ENCODE data around the gene DCDC2C.

DCDC2C gene

DNA sequence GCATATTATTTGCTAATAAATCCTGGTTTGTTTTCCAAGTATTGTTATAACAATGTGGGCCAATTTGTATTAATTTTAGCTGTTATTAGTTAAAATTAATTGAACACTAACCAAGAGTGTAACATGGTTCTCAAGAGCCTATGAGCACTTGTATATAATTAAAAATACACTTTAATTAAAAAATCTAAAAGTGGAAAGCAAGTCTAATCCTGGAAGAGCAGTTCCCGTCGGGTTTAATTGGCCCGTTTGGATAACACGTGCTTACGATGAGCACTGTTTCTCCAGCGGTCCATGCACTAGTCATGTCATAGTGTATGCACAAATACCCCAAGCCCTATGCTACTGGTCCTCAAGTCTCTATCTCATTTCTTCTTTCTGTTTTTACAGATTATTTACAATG lies 49.0 kb downstream of the DCDC2C start:
- Histone ChIP-seq H3K4me3 (ENCODE audit: low read depth in 1 of 2, low read length in 2 of 2) (no peak overlapping the region), H3K4me1 (ENCODE audit: control insufficient read depth in 1 of 2, insufficient read depth in 2 of 2, low read length in 2 of 2) (no peaks in the 10 kb centered on the region), H3K9me3 (ENCODE audit: control insufficient read depth in 1 of 2, low read length in 2 of 2) (no peaks in the 10 kb centered on the region), H3K27me3 (ENCODE audit: low read depth, low read length) (no peaks in the 10 kb centered on the region), H3K36me3 (ENCODE audit: control insufficient read depth in 1 of 2, insufficient read depth in 2 of 2, low read length in 2 of 2) (no peaks in the 10 kb centered on the region), H3K27ac (ENCODE audit: low read length) (no peak overlapping the region)

DNA sequence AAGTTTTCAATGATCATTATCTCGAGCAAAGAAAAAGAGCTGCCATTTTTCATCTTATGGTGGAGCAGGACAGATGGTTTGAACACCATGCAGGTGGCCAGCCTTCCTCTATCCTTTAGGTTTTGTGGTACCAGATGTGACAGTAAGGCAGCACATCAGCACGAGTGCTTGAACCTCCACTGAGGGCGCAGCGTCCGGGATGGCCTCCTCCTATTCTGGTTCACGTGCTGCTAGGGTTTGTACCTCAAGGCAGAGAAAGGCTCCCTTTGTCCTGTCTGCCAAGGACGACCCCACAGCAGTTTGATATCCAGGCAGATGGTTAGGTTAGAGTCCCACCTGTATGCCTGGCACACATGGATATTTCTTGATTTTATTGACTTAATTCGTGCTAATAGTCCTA lies 50.2 kb downstream of the DCDC2C start:
- Histone ChIP-seq H3K36me3 (ENCODE audit: control insufficient read depth in 1 of 2, insufficient read depth in 2 of 2, low read length in 2 of 2) (no peaks in the 10 kb centered on the region), H3K9me3 (ENCODE audit: control insufficient read depth in 1 of 2, low read length in 2 of 2) (no peaks in the 10 kb centered on the region), H3K27ac (ENCODE audit: low read length) (no peak overlapping the region), H3K27me3 (ENCODE audit: low read depth, low read length) (no peaks in the 10 kb centered on the region), H3K4me1 (ENCODE audit: control insufficient read depth in 1 of 2, insufficient read depth in 2 of 2, low read length in 2 of 2) (no peaks in the 10 kb centered on the region), H3K4me3 (ENCODE audit: low read depth in 1 of 2, low read length in 2 of 2) (no peak overlapping the region)

DNA sequence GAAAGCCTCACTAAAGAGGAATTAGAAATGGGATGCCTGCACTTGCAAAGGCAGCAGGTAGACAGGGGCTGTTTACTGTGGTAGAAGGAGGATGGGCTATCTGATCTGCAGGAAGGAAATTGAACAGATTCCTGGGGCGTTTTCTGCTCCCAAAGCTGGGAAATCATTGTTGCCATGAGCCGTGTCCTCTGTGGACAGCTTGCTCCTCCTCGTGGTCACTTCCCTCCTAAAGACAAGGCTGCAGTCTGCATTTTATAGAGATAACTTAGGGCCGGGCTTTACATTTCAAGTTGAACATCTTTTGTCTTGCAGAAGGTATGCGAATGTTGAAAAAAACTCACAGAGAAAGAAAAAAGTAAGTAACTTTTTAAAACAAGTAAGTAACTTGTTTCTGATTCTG lies 50.9 kb downstream of the DCDC2C start:
- H3K4me3 ChIP-seq (ENCODE audit: low read depth in 1 of 2, low read length in 2 of 2), result no peak overlapping the region
- H3K27ac ChIP-seq (ENCODE audit: low read length), result no peak overlapping the region
- H3K36me3 ChIP-seq (ENCODE audit: control insufficient read depth in 1 of 2, insufficient read depth in 2 of 2, low read length in 2 of 2), result no peaks in the 10 kb centered on the region
- H3K9me3 ChIP-seq (ENCODE audit: control insufficient read depth in 1 of 2, low read length in 2 of 2), result no peaks in the 10 kb centered on the region
- no peaks in the 10 kb centered on the region for H3K4me1 ChIP-seq (ENCODE audit: control insufficient read depth in 1 of 2, insufficient read depth in 2 of 2, low read length in 2 of 2)
- H3K27me3 ChIP-seq (ENCODE audit: low read depth, low read length), result no peaks in the 10 kb centered on the region

DNA sequence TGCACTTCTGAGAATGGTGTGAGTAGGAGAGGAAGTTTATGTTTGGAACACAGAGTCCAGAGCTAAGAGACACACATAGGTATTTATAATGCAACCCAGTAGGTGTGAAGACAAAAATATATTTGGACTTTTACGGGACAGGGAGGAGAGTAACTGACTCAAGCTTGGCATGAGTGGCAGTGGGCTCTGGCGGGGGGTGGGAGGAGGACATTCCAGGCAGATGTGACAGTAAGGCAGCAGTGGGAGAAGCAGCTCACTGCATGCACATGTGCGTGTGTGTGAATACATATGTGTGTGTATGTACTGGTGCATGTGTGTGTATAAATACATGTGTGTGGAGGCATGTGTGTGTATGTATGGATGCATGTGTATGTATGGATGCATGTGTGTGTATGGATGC lies 51.4 kb downstream of the DCDC2C start:
- Histone ChIP-seq H3K4me3 (ENCODE audit: low read depth in 1 of 2, low read length in 2 of 2) (no peak overlapping the region), H3K9me3 (ENCODE audit: control insufficient read depth in 1 of 2, low read length in 2 of 2) (no peaks in the 10 kb centered on the region), H3K36me3 (ENCODE audit: control insufficient read depth in 1 of 2, insufficient read depth in 2 of 2, low read length in 2 of 2) (no peaks in the 10 kb centered on the region), H3K27me3 (ENCODE audit: low read depth, low read length) (no peaks in the 10 kb centered on the region), H3K27ac (ENCODE audit: low read length) (no peak overlapping the region), H3K4me1 (ENCODE audit: control insufficient read depth in 1 of 2, insufficient read depth in 2 of 2, low read length in 2 of 2) (no peaks in the 10 kb centered on the region)

DNA sequence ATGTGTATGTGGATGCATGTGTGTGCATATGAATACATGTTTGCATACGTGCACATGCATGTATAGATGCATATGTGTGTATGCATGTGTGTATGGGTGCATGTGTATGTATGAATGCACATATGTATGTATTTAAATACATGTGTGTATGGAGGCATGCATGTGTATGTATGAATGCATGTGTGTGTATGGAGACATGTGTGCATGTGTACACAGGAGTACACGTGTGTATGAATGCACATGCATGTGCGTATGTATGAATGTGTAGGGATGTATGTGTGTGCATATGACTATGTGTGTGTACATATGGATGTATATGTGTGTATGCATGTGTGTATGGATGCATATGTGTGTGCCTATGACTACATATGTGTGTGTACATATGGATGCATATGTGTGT lies 51.9 kb downstream of the DCDC2C start:
- H3K36me3 ChIP-seq (ENCODE audit: control insufficient read depth in 1 of 2, insufficient read depth in 2 of 2, low read length in 2 of 2), result no peaks in the 10 kb centered on the region
- no peaks in the 10 kb centered on the region for H3K27me3 ChIP-seq (ENCODE audit: low read depth, low read length)
- H3K4me1 ChIP-seq (ENCODE audit: control insufficient read depth in 1 of 2, insufficient read depth in 2 of 2, low read length in 2 of 2), result no peaks in the 10 kb centered on the region
- H3K4me3 ChIP-seq (ENCODE audit: low read depth in 1 of 2, low read length in 2 of 2), result no peak overlapping the region
- no peaks in the 10 kb centered on the region for H3K9me3 ChIP-seq (ENCODE audit: control insufficient read depth in 1 of 2, low read length in 2 of 2)
- H3K27ac ChIP-seq (ENCODE audit: low read length), result no peak overlapping the region

DNA sequence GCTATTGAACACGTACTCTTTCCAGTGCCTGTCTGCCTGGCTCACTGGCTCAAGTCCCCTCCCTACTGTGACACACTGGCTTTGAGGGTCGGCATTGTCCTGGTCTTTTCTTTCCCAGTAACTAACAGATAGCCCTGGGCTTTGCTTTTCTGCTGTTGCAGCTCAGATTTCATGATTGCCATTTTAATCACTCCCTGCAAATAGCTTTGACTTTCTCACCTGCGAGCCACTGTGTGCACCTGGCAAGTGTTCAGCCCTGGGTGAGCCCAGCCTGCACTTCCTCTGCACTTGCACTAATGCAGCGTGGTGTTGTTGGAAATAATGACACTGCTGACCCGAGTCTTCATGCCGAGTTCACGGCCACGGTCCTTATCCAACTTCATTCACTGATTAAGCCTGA lies 52.9 kb downstream of the DCDC2C start:
- Histone ChIP-seq H3K4me3 (ENCODE audit: low read depth in 1 of 2, low read length in 2 of 2) (no peak overlapping the region), H3K27ac (ENCODE audit: low read length) (no peak overlapping the region), H3K36me3 (ENCODE audit: control insufficient read depth in 1 of 2, insufficient read depth in 2 of 2, low read length in 2 of 2) (no peaks in the 10 kb centered on the region), H3K27me3 (ENCODE audit: low read depth, low read length) (no peaks in the 10 kb centered on the region), H3K9me3 (ENCODE audit: control insufficient read depth in 1 of 2, low read length in 2 of 2) (no peaks in the 10 kb centered on the region), H3K4me1 (ENCODE audit: control insufficient read depth in 1 of 2, insufficient read depth in 2 of 2, low read length in 2 of 2) (no peaks in the 10 kb centered on the region)

DNA sequence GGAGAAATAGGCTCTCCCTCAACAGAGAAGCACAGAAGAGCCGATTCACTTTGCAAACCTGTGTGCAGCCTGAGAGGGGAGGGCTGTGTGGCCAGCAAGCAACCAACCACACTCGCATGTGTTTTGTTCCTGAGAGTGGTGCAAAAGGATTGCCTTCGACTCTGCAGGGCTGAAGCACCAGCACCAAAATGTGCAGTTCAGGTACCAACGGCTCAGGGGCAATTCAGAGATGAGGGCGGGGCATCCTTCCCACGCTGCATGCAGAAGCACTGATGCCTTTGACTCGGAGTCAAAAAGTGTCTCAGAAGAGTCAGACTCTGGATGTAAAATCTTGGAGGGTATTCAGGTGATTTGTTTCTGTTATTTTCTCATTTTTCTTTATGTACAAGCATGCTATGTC lies 55.5 kb downstream of the DCDC2C start:
- H3K36me3 ChIP-seq (ENCODE audit: control insufficient read depth in 1 of 2, insufficient read depth in 2 of 2, low read length in 2 of 2), result no peaks in the 10 kb centered on the region
- H3K27me3 ChIP-seq (ENCODE audit: low read depth, low read length), result no peaks in the 10 kb centered on the region
- H3K27ac ChIP-seq (ENCODE audit: low read length), result no peak overlapping the region
- no peak overlapping the region for H3K4me3 ChIP-seq (ENCODE audit: low read depth in 1 of 2, low read length in 2 of 2)
- no peaks in the 10 kb centered on the region for H3K9me3 ChIP-seq (ENCODE audit: control insufficient read depth in 1 of 2, low read length in 2 of 2)
- no peaks in the 10 kb centered on the region for H3K4me1 ChIP-seq (ENCODE audit: control insufficient read depth in 1 of 2, insufficient read depth in 2 of 2, low read length in 2 of 2)

DNA sequence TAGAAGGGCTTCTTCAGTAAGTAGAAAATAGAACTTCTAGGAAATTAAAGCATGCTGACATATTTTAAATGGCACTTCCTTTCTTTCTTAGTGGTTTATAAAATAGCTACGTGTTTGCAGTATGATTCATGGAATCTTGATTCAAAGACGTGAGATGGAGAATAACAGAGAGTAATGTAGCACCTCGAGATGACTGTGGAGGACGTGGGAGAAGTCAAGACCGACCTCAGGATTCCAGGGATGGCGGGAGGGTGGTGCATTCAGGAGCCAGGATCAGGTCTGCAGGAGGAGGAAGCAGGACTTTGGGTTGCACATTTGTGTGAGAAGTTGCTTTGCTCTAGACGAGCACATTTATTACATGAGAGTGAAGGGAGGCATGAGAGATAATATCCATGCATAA lies 56.0 kb downstream of the DCDC2C start:
- Histone ChIP-seq H3K27ac (ENCODE audit: low read length) (no peak overlapping the region), H3K36me3 (ENCODE audit: control insufficient read depth in 1 of 2, insufficient read depth in 2 of 2, low read length in 2 of 2) (no peaks in the 10 kb centered on the region), H3K4me3 (ENCODE audit: low read depth in 1 of 2, low read length in 2 of 2) (no peak overlapping the region), H3K9me3 (ENCODE audit: control insufficient read depth in 1 of 2, low read length in 2 of 2) (no peaks in the 10 kb centered on the region), H3K27me3 (ENCODE audit: low read depth, low read length) (no peaks in the 10 kb centered on the region), H3K4me1 (ENCODE audit: control insufficient read depth in 1 of 2, insufficient read depth in 2 of 2, low read length in 2 of 2) (no peaks in the 10 kb centered on the region)

DNA sequence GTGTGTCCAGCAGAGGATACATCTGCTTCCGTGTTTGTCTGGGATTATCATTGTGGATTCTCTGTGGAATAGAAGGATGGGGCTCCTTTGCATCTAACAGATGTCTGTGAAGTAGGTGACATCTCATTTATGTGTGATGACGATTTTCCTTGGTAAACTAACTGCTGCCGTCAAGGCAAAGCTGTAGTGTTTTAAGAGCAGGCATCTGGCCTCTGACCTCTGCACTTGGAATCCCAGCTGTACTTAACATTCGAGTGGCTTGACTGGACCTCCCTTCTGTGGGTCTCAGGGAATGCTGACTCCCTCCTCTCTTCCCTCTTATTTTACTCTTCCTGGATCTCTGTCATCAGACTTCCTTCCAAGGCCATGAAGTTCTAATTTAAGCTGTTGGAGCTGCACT lies 56.4 kb downstream of the DCDC2C start:
- no peaks in the 10 kb centered on the region for H3K9me3 ChIP-seq (ENCODE audit: control insufficient read depth in 1 of 2, low read length in 2 of 2)
- no peaks in the 10 kb centered on the region for H3K27me3 ChIP-seq (ENCODE audit: low read depth, low read length)
- H3K27ac ChIP-seq (ENCODE audit: low read length), result no peak overlapping the region
- no peaks in the 10 kb centered on the region for H3K36me3 ChIP-seq (ENCODE audit: control insufficient read depth in 1 of 2, insufficient read depth in 2 of 2, low read length in 2 of 2)
- no peak overlapping the region for H3K4me3 ChIP-seq (ENCODE audit: low read depth in 1 of 2, low read length in 2 of 2)
- no peaks in the 10 kb centered on the region for H3K4me1 ChIP-seq (ENCODE audit: control insufficient read depth in 1 of 2, insufficient read depth in 2 of 2, low read length in 2 of 2)

DNA sequence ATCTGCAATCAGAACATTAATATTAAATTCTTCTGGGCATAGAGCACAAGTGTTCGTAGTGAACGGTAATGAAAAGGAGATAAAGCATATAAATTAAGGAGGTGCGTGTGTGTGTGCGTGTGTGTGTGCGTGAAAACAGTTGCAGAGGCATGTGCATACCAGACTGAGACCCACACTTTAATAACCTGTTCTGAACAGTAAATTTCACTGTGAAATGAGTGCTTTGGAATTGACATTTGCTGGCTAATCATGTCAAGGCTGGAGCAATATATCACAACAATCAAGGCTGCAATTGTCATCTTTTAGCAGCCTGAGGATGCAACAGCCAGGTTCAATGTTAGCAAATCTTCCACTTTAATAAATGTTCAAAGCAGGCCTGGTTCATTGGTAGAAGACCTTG lies 57.9 kb downstream of the DCDC2C start:
- no peaks in the 10 kb centered on the region for H3K36me3 ChIP-seq (ENCODE audit: control insufficient read depth in 1 of 2, insufficient read depth in 2 of 2, low read length in 2 of 2)
- no peaks in the 10 kb centered on the region for H3K27me3 ChIP-seq (ENCODE audit: low read depth, low read length)
- no peaks in the 10 kb centered on the region for H3K4me1 ChIP-seq (ENCODE audit: control insufficient read depth in 1 of 2, insufficient read depth in 2 of 2, low read length in 2 of 2)
- H3K9me3 ChIP-seq (ENCODE audit: control insufficient read depth in 1 of 2, low read length in 2 of 2), result no peaks in the 10 kb centered on the region
- no peak overlapping the region for H3K4me3 ChIP-seq (ENCODE audit: low read depth in 1 of 2, low read length in 2 of 2)
- no peak overlapping the region for H3K27ac ChIP-seq (ENCODE audit: low read length)

DNA sequence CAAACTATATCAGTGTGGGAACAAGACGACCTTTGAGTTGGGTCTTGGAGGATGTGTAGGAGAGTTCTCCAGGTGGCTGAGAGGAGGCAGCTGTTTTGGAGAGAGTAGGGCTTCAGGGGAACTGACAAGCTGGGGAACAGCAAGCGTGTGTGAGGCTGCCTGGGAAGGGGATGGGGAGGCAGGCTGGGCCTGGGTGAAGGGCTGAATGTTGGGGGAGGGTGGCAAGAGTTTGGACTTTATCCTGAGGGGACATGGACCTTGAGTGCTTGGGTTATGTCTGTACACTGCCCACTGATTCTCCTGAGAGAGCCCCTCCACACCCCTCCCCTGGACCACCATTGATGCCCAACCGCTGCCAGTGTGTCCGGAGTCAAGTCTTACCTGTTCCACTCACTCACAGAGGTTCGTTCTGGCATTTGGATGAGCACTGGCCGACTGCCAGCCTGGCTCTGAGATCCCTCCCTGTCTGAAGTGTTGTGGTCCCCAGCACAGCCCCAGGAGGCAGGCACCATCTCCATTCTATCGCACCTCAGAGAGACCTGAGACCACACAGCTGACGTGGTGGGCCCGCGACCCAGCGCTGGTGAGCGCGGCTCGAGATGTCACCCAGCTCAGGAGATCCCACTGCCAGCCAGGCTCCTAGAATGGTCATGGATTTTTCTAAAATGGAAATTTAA lies 59.5 kb downstream of the DCDC2C start:
- no peak overlapping the region for H3K27ac ChIP-seq (ENCODE audit: low read length)
- no peak overlapping the region for H3K4me3 ChIP-seq (ENCODE audit: low read depth in 1 of 2, low read length in 2 of 2)

DNA sequence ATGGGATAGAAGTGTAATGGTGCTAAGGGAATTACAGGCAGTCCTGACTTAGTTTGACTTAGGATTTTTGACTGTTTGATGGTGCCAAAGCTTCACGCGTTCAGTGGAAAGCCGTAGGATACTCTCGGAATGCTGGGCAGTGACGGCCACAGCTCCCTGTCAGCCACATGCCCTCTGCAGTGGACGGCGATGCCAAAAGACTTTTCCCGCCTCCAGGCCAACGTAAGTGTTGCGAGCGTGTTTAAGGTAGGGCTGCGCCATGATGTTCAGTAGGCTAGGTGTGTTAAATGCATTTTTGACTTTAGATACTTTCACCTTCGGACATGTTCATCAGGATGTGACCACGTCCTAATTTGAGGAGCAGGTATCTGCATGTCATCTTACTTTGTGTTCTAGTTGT lies 63.4 kb downstream of the DCDC2C start:
- Histone ChIP-seq H3K27me3 (ENCODE audit: low read depth, low read length) (no peaks in the 10 kb centered on the region), H3K4me1 (ENCODE audit: control insufficient read depth in 1 of 2, insufficient read depth in 2 of 2, low read length in 2 of 2) (no peaks in the 10 kb centered on the region), H3K4me3 (ENCODE audit: low read depth in 1 of 2, low read length in 2 of 2) (no peak overlapping the region), H3K36me3 (ENCODE audit: control insufficient read depth in 1 of 2, insufficient read depth in 2 of 2, low read length in 2 of 2) (no peaks in the 10 kb centered on the region), H3K27ac (ENCODE audit: low read length) (no peak overlapping the region), H3K9me3 (ENCODE audit: control insufficient read depth in 1 of 2, low read length in 2 of 2) (no peaks in the 10 kb centered on the region)

More for the DNA sequence above, 59.5 kb downstream of the DCDC2C start:
- no peaks in the 10 kb centered on the region for H3K36me3 ChIP-seq (ENCODE audit: control insufficient read depth in 1 of 2, insufficient read depth in 2 of 2, low read length in 2 of 2)
- H3K4me1 ChIP-seq (ENCODE audit: control insufficient read depth in 1 of 2, insufficient read depth in 2 of 2, low read length in 2 of 2), result no peaks in the 10 kb centered on the region
- no peaks in the 10 kb centered on the region for H3K27me3 ChIP-seq (ENCODE audit: low read depth, low read length)
- H3K9me3 ChIP-seq (ENCODE audit: control insufficient read depth in 1 of 2, low read length in 2 of 2), result no peaks in the 10 kb centered on the region

Measured in muscle layer of duodenum (tissue), 2 donors.